Caco-2 (cell line): ENCODE results near the gene HOXD12. TPM values are rescaled to one million over a fixed set of nuclear protein-coding genes. Genes with fewer than 3 reads are reported as not detected.
A peak's percentile ranks its signal among the peaks of the same experiment; 100 is the strongest.

Experiments
- BruUV-seq: library from RNA; stranded (reverse); fragments of 400-500 nt; replicated peaks from 2 replicates; lab custom pipeline; 2021; lab: Mats Ljungman, UMichigan
- CTCF ChIA-PET: fragments of 300-600 bp; sonication (Branson Sonifier 250); formaldehyde crosslinking; loops from one replicate; lab custom pipeline; 2022; ENCODE audit warnings: antibody characterized with exemption; lab: Charles Lee
- POLR2A ChIA-PET: fragments of 300-600 bp; sonication (Branson Sonifier 250); formaldehyde crosslinking; loops from one replicate; lab custom pipeline; 2022; ENCODE audit warnings: antibody characterized with exemption; lab: Charles Lee
- DNase-seq, 2 experiments: peaks; one replicate each; pipeline versions ENCODE4 v3.0.0 to v3.0.0-alpha.2; 2020 to 2022
- H3K27me3 ChIP-seq: replicated peaks from 2 replicates; pipeline ENCODE4 v1.6.0; 2011; ENCODE audit warnings: low read length; ENCODE audit not compliant: control insufficient read depth, insufficient read depth
- H3K36me3 ChIP-seq: 2 replicates; pipeline ENCODE4 v1.5.1; 2011; ENCODE audit warnings: low read length; ENCODE audit not compliant: control insufficient read depth, insufficient read depth
- H3K4me1 ChIP-seq: fragments of 250-450 bp; sonication (Bioruptor Pico); 2 replicates; pipeline ENCODE4 v1.5.1; 2020; ENCODE audit warnings: mild to moderate bottlenecking
- H3K4me3 ChIP-seq: 2 replicates; pipeline ENCODE4 v1.5.1; 2011; ENCODE audit warnings: low read depth, mild to moderate bottlenecking, control low read depth, low read length
- H3K9me3 ChIP-seq: fragments of 250-450 bp; sonication (Bioruptor Pico); 2 replicates; pipeline ENCODE4 v1.5.1; 2020; ENCODE audit warnings: mild to moderate bottlenecking, moderate library complexity
- H3K27ac Mint-ChIP-seq: one replicate; pipeline ENCODE4 v1.8.0; 2022; ENCODE audit warnings: mixed read lengths; ENCODE audit not compliant: unreplicated experiment
- H3K27me3 Mint-ChIP-seq: one replicate; pipeline ENCODE4 v1.8.0; 2022; ENCODE audit warnings: mixed read lengths; ENCODE audit not compliant: insufficient read depth, unreplicated experiment
- H3K36me3 Mint-ChIP-seq: one replicate; pipeline ENCODE4 v1.8.0; 2022; ENCODE audit warnings: mild to moderate bottlenecking, mixed read lengths; ENCODE audit not compliant: insufficient read depth, unreplicated experiment
- H3K4me1 Mint-ChIP-seq: one replicate; pipeline ENCODE4 v1.8.0; 2022; ENCODE audit warnings: low read depth, mixed read lengths; ENCODE audit not compliant: unreplicated experiment
- H3K4me3 Mint-ChIP-seq: one replicate; pipeline ENCODE4 v1.8.0; 2022; ENCODE audit warnings: mild to moderate bottlenecking, moderate library complexity, mixed read lengths; ENCODE audit not compliant: unreplicated experiment
- H3K9me3 Mint-ChIP-seq: one replicate; pipeline ENCODE4 v1.8.0; 2022; ENCODE audit warnings: mixed read lengths; ENCODE audit not compliant: unreplicated experiment
- intact Hi-C: fragments of 100-400 bp; cut with micrococcal nuclease; formaldehyde crosslinking; loops from one replicate; pipeline ENCODE4 v1.10.0; 2022; ENCODE audit not compliant: unreplicated experiment
- total RNA-seq: library from RNA; stranded (reverse); gene quantifications from 2 replicates; pipeline ENCODE4 v1.2.3, GENCODE V29; 2022
- TF ChIP-seq, protein P1 (sequence below), 2 experiments: fragments of 200-600 bp in 1 of 2; IDR thresholded peaks; 1 replicate in 1 of 2; 2 replicates in 1 of 2; pipeline versions ENCODE4 v1.5.1 to v1.8.0; 2011 to 2022; ENCODE audit warnings: antibody characterized with exemption in 1 of 2, control low read depth in 1 of 2, inconsistent platforms in 1 of 2, low read depth in 1 of 2, low read length in 1 of 2, mild to moderate bottlenecking in 1 of 2, moderate library complexity in 1 of 2; ENCODE audit not compliant: insufficient read depth in 1 of 2, severe bottlenecking in 1 of 2, unreplicated experiment in 1 of 2

The HOXD12 gene
- total RNA-seq, 1 experiment from 2014 or later = not detected

DNA sequence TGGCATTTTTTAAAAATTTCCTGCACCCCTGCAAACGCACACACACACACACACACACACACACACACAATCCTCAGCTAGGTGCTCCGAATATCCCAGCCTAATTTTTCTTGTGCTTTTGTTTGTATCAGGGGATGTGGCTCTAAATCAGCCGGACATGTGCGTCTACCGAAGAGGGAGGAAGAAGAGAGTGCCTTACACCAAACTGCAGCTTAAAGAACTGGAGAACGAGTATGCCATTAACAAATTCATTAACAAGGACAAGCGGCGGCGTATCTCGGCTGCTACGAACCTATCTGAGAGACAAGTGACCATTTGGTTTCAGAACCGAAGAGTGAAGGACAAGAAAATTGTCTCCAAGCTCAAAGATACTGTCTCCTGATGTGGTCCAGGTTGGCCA, 5.2 kb upstream of the HOXD12 start:
- BruUV-seq = no TSS peak
- POLR2A ChIA-PET = no interaction called here
- H3K36me3 Mint-ChIP-seq = no peaks in the 10 kb centered on the region
- H3K4me3 Mint-ChIP-seq = no peak overlapping the region
- no peak overlapping the region for H3K27ac Mint-ChIP-seq
- Histone ChIP-seq H3K36me3 (no peaks in the 10 kb centered on the region), H3K9me3 (no peaks in the 10 kb centered on the region), H3K4me1 (peaks cover 13% of the 10 kb centered on the region), H3K4me3 (no peak overlapping the region), H3K27me3 (peaks cover 14% of the 10 kb centered on the region)
- TF ChIP-seq, protein P1, sequence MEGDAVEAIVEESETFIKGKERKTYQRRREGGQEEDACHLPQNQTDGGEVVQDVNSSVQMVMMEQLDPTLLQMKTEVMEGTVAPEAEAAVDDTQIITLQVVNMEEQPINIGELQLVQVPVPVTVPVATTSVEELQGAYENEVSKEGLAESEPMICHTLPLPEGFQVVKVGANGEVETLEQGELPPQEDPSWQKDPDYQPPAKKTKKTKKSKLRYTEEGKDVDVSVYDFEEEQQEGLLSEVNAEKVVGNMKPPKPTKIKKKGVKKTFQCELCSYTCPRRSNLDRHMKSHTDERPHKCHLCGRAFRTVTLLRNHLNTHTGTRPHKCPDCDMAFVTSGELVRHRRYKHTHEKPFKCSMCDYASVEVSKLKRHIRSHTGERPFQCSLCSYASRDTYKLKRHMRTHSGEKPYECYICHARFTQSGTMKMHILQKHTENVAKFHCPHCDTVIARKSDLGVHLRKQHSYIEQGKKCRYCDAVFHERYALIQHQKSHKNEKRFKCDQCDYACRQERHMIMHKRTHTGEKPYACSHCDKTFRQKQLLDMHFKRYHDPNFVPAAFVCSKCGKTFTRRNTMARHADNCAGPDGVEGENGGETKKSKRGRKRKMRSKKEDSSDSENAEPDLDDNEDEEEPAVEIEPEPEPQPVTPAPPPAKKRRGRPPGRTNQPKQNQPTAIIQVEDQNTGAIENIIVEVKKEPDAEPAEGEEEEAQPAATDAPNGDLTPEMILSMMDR (IDR thresholded peaks at IDR 0.05; ENCODE audit: insufficient read depth in 1 of 2, low read depth in 1 of 2, low read length in 1 of 2, severe bottlenecking in 1 of 2, unreplicated experiment in 1 of 2) = no peak
- H3K27me3 Mint-ChIP-seq = peaks cover 45% of the 10 kb centered on the region
- no peak for DNase-seq
- intact Hi-C loops = loop anchor here (10.0 kb wide), 2 partner anchors 490 to 1060 kb away; no protein-coding TSS in a partner anchor
- H3K4me1 Mint-ChIP-seq = no peaks in the 10 kb centered on the region
- CTCF ChIA-PET = interaction anchor here (0.7 kb wide), 1 partner anchor 32 kb away, joined by 3 read pairs; no protein-coding TSS in a partner anchor
- no peaks in the 10 kb centered on the region for H3K9me3 Mint-ChIP-seq

DNA sequence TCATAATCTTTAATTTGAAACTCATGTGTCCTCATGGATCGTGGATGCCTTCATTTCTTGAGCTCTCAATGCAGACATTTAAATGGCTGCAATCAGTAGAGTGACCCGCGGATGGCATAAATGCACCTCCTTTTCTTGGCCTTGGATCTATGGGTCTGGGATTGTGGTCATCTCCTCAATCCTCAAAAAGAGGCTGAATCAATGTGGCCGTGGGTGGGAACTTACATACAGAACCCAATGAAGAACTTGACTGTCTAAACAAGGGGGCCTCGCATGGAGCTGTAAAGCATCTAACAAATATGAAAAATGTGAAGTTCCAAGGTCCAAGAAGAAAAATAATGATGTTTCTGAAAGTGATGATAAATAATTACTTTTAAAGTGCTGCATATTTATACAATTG, 4.2 kb upstream of the HOXD12 start:
- TF ChIP-seq, protein P1 (IDR thresholded peaks at IDR 0.05; ENCODE audit: insufficient read depth in 1 of 2, low read depth in 1 of 2, low read length in 1 of 2, severe bottlenecking in 1 of 2, unreplicated experiment in 1 of 2) = no peak
- H3K9me3 Mint-ChIP-seq = no peaks in the 10 kb centered on the region

DNA sequence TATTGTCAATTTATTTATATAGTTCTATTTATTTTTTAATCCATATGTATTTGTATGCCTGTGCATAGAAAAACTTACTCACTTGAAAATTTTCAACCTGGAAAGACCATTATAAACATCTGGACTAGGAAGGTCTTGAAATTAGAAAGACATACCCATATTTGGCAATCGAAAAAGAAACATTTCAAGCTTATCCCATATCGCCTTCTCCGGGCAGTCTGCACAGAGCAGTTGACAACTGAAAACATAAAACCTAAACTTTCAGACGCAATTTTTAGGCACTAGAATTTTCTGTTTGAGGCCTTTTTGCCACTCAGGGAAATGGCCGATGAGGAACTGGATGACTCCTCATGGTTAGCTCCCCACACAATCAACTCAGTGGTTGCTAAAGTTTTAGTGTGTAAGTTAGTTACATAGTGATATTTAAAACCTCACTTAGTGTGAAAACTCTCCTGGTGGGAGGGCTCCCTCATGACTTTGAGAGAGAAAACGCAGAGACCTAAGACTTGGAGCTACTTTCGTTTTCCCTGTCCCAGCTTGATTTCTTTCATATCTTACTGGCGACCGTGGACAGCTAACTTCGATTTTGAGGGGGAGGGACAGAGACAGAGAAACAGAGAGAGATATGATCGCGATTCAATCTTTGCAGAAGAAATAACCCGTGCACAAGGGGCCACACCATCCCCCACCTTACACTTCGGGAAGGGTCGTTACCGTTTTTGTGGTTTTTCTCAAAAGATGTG, 3.2 kb upstream of the HOXD12 start:
- Mint-ChIP-seq H3K4me3 (peak overlapping the region; percentile 66), H3K9me3 (no peaks in the 10 kb centered on the region), H3K4me1 (no peaks in the 10 kb centered on the region), H3K27me3 (peaks cover 41% of the 10 kb centered on the region), H3K36me3 (no peaks in the 10 kb centered on the region), H3K27ac (no peak overlapping the region)
- H3K4me1 ChIP-seq = peaks cover 13% of the 10 kb centered on the region
- TF ChIP-seq, protein P1 (IDR thresholded peaks at IDR 0.05; ENCODE audit: insufficient read depth in 1 of 2, low read depth in 1 of 2, low read length in 1 of 2, severe bottlenecking in 1 of 2, unreplicated experiment in 1 of 2) = no peak
- DNase-seq = peak in 1 of 2 experiments; percentile 7
- peak overlapping the region; percentile 42; the same call in 1 of the 2 replicates for H3K4me3 ChIP-seq
- H3K27me3 ChIP-seq = peaks cover 14% of the 10 kb centered on the region
- BruUV-seq = no TSS peak
- ChIA-PET POLR2A (interaction anchor here (0.5 kb wide), 1 partner anchor 30 kb away, joined by 5 read pairs; no protein-coding TSS in a partner anchor), CTCF (interaction anchor here (0.8 to 2.0 kb wide), 6 partner anchors 8 to 1347 kb away, joined by 3 to 4 read pairs (median 3); partner anchors contain the start of gene LNPK)
- intact Hi-C loops = loop anchor here (2.0 to 10.0 kb wide), 3 partner anchors 492 to 1062 kb away; no protein-coding TSS in a partner anchor
- no peaks in the 10 kb centered on the region for H3K9me3 ChIP-seq
- H3K36me3 ChIP-seq = no peaks in the 10 kb centered on the region

More for the DNA sequence above, 4.2 kb upstream of the HOXD12 start:
- H3K4me3 Mint-ChIP-seq = no peak overlapping the region
- intact Hi-C loops = loop anchor here (10.0 kb wide), 2 partner anchors 491 to 1061 kb away; no protein-coding TSS in a partner anchor
- no peak for DNase-seq
- Histone ChIP-seq H3K4me3 (no peak overlapping the region), H3K36me3 (no peaks in the 10 kb centered on the region), H3K9me3 (no peaks in the 10 kb centered on the region), H3K27me3 (peaks cover 14% of the 10 kb centered on the region), H3K4me1 (peaks cover 13% of the 10 kb centered on the region)
- BruUV-seq = no TSS peak
- CTCF ChIA-PET = interaction anchor here (0.6 to 1.5 kb wide), 3 partner anchors 16 to 143 kb away, joined by 3 read pairs; partner anchors contain the start of gene LNPK
- POLR2A ChIA-PET = no interaction called here
- H3K27me3 Mint-ChIP-seq = peaks cover 41% of the 10 kb centered on the region
- no peak overlapping the region for H3K27ac Mint-ChIP-seq
- H3K36me3 Mint-ChIP-seq = no peaks in the 10 kb centered on the region
- no peaks in the 10 kb centered on the region for H3K4me1 Mint-ChIP-seq
